Measurements from ENCODE around the gene CCN2. TPM values are rescaled to one million over a fixed set of nuclear protein-coding genes. Genes with fewer than 3 reads are reported as not detected.

The CCN2 gene
- total RNA-seq, 1 donor from 2014 or later: 1,253 TPM

GRCh38 chr6:131946404-131946991 lies 4.7 kb downstream of the CCN2 start:
- peak; percentile 67 for DNase-seq (ENCODE audit: low read depth)
- no peaks in the 10 kb centered on the region for H3K9me3 ChIP-seq (ENCODE audit: insufficient read depth, low read depth, low read length)
- no peak for TF ChIP-seq CTCF (IDR thresholded peaks at IDR 0.05; ENCODE audit: insufficient read depth, low read depth, low read length)
- no peak for TF ChIP-seq EZH2 (IDR thresholded peaks at IDR 0.05; ENCODE audit: insufficient read depth, low read length)
- peaks cover 40% of the 10 kb centered on the region for H4K20me1 ChIP-seq (ENCODE audit: insufficient read depth, low read length)
- peak overlapping the region; percentile 91 for H3K4me3 ChIP-seq (ENCODE audit: insufficient read depth, low read depth, low read length)
- Mint-ChIP-seq H3K4me1 (ENCODE audit: low read depth, unreplicated experiment) (peaks cover 12% of the 10 kb centered on the region), H3K27ac (ENCODE audit: unreplicated experiment) (peak overlapping the region; percentile 16), H3K4me3 (ENCODE audit: unreplicated experiment) (peak overlapping the region; percentile 81), H3K36me3 (ENCODE audit: low read depth, unreplicated experiment) (peaks cover 14% of the 10 kb centered on the region), H3K9me3 (ENCODE audit: unreplicated experiment) (no peaks in the 10 kb centered on the region), H3K27me3 (ENCODE audit: low read depth, unreplicated experiment) (no peaks in the 10 kb centered on the region)
- peaks cover 23% of the 10 kb centered on the region for H3K79me2 ChIP-seq (ENCODE audit: insufficient read depth, low read length)
- FAIRE-seq: no peak
- H3K27ac ChIP-seq (ENCODE audit: low read depth, low read length): peak overlapping the region; percentile 33
- no peaks in the 10 kb centered on the region for H3K27me3 ChIP-seq (ENCODE audit: insufficient read depth, low read length)
- peak overlapping the region; percentile 86 for H3K4me2 ChIP-seq (ENCODE audit: low read length)
- H3K36me3 ChIP-seq (ENCODE audit: insufficient read depth, low read length): peaks cover 9% of the 10 kb centered on the region
- peaks cover under 1% of the 10 kb centered on the region for H3K4me1 ChIP-seq (ENCODE audit: insufficient read depth, low read length)
- H3K9ac ChIP-seq (ENCODE audit: low read length): peak overlapping the region; percentile 98
- no peak overlapping the region for H2AFZ ChIP-seq (ENCODE audit: low read depth, low read length)

- H3K27ac Mint-ChIP-seq (ENCODE audit: unreplicated experiment): peak overlapping the region; percentile 16
- no peaks in the 10 kb centered on the region for H3K9me3 Mint-ChIP-seq (ENCODE audit: unreplicated experiment)
- Histone ChIP-seq H3K4me3 (ENCODE audit: insufficient read depth, low read depth, low read length) (no peak overlapping the region), H3K4me1 (ENCODE audit: insufficient read depth, low read length) (no peaks in the 10 kb centered on the region), H3K36me3 (ENCODE audit: insufficient read depth, low read length) (peaks cover 9% of the 10 kb centered on the region), H4K20me1 (ENCODE audit: insufficient read depth, low read length) (peaks cover 40% of the 10 kb centered on the region), H3K4me2 (ENCODE audit: low read length) (peak overlapping the region; percentile 86), H3K9ac (ENCODE audit: low read length) (peak overlapping the region; percentile 98), H3K27me3 (ENCODE audit: insufficient read depth, low read length) (no peaks in the 10 kb centered on the region), H3K79me2 (ENCODE audit: insufficient read depth, low read length) (peaks cover 23% of the 10 kb centered on the region), H2AFZ (ENCODE audit: low read depth, low read length) (no peak overlapping the region), H3K27ac (ENCODE audit: low read depth, low read length) (peak overlapping the region; percentile 33), H3K9me3 (ENCODE audit: insufficient read depth, low read depth, low read length) (no peaks in the 10 kb centered on the region)
- peaks cover 13% of the 10 kb centered on the region for H3K36me3 Mint-ChIP-seq (ENCODE audit: low read depth, unreplicated experiment)
- FAIRE-seq: no peak
- no peaks in the 10 kb centered on the region for H3K27me3 Mint-ChIP-seq (ENCODE audit: low read depth, unreplicated experiment)
- no peak for TF ChIP-seq EZH2 (IDR thresholded peaks at IDR 0.05; ENCODE audit: insufficient read depth, low read length)
- TF ChIP-seq CTCF (IDR thresholded peaks at IDR 0.05; ENCODE audit: insufficient read depth, low read depth, low read length): no peak
- H3K4me1 Mint-ChIP-seq (ENCODE audit: low read depth, unreplicated experiment): peaks cover 10% of the 10 kb centered on the region
- DNase-seq (ENCODE audit: low read depth): peak; percentile 27
- H3K4me3 Mint-ChIP-seq (ENCODE audit: unreplicated experiment): peak overlapping the region; percentile 81
Measured at GRCh38 chr6:131945971-131946370, 5.2 kb downstream of the CCN2 start.
